ENCODE measurements around the gene ARID5A.

ARID5A gene

DNA sequence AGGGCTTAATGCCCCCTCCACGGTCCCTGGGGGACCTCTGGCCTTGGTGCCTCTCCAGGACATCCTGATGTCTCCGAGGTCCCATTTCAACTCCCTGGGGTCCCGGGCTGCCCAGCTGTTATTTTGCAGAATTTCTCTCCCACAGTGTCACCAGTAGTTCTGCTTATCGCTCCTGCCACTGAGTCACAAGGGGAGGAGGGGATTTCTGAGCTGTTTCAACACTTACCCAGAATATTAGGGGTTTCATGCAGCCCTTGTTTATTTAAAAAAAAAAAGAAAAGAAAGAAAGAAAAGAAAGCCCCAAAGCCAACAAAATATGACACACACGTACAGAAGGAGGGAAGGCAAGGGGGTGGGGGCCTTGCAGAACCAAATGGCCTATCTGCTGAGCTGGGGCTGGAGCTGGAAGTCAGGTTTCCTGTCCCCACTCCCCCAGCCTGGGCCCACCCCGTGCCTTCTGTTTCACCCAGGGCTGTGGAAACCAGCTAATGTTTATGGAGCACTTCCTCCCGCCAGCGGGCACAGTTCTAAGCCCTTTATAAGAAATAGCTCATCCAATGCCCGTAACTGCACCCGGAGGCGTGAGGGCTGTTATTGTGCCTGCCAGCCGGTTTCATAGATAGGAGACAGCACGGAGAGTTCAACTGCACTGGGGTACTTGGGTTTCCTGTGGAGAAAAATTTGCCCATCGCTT, 8.4 kb upstream of the ARID5A start:
- peak in 2 of 5 experiments; percentile 59 to 83 for DNase-seq

DNA sequence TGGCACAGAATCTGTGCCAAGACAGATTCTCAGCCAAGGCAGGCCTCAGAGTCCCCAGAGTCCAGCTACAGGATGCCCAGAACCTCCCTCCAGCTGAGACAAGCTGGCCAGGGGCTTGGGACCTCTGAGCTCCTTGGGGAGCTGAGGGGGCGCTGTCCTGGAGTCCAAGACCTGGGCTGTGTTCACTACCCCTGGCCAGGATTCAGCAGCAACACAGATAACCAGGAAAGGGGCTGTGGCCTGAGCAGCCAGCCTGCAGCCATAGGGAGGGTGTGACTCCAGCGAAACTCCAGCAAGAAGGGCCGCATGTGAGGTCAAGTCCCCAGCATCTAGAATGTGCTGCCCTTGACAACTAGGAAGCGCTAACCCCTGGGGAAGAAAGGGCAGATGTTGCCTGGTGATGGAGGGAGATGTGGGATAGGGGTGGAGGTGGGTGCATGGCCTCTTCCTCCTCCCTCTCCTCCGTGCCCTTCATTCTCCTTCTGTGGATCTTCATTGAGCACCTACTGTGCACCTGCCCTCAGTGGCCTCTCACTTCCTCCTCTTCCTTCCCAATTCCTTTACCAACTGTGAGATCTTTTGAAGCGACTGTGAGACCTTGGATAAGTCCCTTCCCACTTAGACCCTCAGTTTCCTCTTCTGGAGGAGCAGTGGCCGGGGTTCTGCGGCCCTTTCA, 7.7 kb upstream of the ARID5A start:
- DNase-seq = no peak

DNA sequence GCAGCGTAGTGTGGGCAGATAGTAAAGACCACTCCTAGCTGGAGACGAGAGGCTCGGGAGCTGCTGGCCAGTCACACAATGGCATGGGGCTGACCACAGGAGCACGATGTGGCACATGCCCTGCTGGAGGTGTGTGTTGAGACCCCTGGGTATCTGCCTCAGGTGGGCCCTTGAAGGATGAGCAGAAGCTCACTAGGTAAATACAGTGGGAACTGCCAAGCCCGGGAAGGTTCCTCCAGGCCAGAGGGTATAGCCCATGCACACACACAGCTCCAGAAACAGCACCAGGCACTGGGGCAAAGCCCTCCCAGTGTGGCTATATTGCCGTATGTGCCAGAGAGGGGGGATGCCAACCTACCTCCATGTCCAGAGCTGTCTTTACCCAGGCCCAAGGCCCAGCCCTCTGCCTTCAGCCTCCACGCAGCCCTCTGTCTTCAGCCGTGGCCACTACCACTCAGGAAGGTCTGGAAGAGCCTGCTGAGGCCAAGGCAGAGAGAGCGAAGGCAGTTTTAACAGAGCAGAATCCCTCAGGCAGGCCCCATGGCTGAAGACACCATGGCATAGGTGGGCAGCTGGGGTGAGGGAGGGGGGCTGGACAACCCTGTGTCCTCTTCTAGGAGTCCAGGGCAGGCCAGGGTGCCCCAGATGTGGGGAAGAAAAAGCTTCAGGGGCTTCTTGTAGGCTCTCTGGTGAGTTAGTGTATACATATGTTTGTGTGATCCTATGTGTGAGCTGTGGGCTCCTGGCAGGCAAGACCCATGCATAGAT, 7.0 kb upstream of the ARID5A start:
- no peak for DNase-seq

DNA sequence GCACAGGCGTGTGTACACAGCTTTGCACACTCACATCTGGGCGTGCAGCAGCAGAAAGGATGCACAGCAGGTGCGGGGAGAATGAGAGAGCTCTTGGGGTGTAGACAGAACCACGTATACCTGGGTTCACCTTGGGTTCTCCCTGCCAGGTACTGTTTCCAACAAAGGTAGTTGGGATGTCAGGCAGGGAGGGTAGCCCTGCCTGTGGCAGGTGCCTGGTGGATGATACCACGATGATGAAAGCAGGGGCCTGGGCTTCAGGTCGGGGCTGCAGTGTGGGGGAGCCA, 6.5 kb upstream of the ARID5A start:
- no peak for DNase-seq

DNA sequence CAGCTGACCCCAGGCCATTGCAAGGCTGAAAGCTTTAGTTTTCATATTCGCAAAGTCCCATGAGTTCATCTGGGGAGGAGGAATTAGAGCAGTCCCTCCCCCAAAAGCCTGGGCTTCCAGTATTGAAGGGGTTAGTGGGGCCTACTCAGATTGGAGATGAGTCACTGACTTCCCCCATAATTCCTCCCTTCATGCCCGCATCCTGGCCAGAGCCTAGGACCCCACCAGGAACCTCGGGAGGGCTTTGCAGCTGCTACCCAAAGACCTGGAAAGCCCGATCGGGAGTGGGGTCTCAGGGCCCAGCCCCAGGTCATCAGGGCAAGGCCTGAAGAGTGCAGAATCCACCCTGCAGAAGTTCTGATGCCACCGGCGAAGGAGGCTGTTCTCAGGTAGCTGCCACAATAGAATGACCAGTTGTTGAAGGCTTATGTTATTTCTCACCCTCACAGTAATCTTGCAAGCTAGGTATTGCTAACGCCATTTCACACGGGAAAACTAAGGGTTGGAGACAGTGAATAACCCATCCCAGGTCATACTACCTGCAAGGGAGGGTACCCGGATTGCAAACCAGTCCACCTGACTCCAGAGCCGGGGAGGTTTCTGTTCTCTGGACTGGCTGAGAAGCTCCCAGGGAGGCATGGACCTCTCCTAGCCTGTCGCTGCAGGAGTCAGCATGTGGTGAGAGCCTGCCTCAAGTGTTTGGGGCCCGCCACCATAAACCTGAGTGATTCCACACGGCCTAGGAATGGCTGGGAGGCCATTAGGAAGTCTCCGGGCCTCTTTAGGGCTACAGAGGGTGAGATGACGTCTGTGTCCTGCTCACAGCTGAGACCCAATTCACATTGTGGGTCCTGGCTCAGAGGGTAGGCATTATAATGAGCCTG, 5.8 kb upstream of the ARID5A start:
- no peak for DNase-seq

DNA sequence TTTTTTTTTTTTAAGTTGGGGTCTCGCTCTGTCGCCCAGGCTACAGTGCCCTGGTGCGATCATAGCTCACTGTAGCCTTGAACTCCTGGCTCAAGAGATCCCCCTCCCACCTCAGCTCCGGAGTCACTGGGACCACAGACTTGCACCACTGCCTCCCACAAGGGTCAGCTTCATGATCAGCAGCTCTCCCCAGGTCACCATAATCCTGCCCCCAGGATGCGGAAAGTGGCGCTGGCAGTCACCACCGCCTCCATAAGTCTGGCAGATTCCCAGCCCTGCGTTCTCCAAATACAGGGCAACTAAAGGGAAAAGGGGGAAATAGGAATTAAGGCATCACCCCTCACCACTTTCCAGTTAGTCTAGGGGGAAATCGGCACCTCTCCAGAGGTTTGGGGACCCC, 5.2 kb upstream of the ARID5A start:
- DNase-seq = no peak

DNA sequence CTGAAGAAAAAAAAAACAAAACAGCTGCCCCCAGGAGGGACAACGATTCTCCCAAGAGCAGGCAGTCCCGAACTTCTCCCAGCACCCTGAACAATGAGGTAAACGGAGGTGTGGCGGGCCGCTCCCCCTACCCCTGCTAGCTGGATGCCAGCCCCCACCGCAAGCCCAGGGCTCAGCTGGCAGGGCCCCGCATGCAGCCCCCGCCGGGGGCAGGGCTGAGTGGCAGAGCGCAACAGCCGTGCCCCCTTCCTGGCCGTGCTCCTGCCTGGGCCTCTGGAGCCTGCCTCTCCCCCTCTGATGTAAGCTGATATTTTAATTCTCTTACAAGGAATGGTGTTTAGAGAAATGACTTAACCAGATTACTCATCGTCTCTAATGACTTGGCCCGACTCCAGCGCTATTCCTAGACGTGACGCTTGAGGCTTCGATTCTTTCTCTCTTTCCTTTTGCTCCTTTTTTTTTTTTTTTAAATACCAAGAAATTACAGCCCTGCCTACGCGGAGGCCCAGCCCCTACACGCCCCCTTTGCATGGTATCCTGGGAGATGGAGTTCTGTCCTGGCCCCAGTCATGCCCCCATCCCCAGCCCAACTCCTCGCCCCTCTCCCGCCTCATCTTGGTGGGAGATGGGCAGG, 4.6 kb upstream of the ARID5A start:
- DNase-seq = peak; percentile 33 to 91 (median 79)

DNA sequence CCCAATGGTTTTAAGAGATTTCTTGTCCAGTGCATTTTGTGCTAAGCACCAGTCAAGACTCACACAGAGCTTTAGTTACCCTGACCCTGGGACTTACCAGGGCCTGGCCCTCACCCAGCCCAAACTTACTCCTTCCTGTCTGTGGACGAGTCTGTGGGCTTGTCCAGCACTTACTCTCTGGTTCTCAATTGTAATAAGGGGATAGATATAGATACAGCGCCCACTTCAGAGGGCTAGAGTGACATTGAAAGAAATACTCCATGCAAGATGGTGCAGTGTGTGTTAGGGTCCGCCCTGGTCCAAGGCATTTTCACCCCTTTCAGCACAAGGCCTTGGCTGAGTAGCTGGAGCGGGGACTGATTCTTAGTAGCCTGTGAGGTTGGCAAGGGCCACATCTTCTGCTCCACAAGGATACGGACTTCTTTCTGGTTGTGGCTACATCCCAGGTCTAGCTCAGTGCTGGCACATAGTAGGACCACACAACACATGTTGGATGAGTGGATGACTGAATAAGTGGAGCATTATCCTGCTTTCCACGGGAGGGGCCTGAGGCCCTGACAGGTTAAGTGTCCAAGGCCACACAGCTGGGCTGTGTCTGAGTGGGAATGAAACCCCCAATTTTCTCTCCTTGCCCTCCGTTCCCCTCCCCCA, 3.8 kb upstream of the ARID5A start:
- DNase-seq = no peak

DNA sequence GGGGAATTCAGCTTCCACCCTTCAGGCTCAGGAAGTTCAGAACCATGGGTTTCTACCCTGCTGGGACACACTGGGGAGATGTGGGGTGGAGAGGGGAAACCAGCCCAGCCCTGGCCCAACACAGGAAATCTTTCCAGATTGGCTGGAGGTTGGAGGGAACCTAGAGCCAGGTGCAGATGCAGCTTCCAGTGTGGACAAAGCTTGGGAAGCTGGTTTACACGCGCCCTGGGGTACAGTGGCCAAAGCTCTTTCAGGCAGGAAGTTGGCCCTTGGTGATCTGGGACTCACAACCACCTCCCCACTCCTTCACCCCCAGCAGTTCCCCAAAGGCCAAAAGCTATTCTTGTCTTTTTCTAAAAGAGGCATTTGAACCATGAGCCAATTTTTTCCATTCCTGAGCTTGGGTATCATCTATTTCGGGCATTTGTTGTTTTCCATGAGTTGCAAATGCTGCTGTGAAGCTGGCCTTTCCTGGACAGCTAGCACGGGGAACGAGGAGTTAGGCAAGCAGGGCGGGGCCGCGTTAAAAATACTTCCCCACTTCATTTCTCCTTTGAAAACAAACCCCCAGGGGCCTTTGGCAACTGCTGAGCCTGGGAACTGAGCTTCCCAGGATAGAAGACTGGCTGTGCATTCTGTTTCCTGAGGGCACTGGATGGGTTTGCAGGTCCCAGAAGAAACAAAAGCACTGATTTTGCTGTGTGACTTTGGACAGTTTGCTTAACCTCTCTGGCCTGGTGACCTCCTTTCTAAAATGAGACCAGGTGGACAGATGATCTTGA, 3.1 kb upstream of the ARID5A start:
- no peak for DNase-seq

DNA sequence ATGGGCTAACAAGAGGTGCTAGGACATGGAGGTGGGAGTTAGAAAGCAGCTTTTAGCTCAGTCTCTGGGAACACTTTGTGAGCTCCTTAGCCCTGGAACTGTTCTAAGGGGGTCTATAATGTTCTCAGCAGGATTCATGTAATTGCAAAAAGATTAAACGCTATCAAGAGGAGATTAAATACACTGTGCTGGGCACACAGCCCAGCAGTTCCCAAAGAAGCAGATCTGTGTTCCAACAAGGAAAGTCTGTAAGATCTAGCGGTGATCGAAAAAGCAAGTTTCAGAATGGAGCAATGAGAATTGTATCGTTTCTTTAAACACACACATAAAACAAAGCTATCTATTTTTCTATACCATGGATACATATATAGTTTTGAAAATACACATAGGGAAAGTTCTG, 2.4 kb upstream of the ARID5A start:
- no peak for DNase-seq

DNA sequence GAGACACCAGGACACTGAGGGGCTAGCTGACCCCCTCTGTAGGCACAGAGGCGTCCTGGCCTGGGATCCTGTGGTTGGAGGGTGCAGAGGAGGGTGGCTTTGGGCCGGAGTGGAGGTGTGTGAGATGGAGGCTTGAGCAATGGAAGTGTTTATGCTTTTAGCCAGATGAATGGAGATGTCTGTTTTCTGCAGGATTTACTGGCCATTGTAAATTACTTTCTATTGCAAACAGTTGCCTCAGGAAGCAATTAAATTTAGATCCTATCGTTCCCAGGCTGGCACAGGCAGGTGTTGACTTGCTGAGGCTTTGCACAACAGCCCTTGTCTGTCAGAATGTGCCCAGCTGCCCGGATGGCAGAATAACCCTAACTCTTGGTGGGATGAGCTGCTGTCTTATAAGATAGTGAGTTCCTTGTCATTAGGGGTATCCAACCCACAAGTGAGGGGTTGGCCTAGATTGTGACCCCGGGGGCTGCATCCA, 1.8 kb upstream of the ARID5A start:
- no peak for DNase-seq

DNA sequence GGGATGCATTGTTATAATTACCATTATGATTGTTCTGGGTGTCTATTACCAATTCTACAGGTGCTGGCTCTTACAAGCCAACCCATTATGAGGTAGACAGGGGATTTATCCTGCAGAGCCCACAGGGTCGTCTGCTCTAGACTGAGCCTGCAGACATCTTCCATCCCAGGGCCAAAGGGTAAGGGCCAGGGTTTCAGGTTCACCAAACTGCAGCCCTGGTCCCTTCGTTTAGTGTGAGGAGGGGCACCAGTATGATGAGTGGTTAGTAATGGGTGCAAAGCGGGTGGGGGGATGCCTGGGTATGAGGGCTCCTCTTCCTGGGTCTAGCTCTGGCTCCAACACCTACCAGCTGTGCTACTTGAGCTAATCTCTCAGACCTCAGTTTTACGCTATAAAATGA, 1.2 kb upstream of the ARID5A start:
- no peak for DNase-seq

DNA sequence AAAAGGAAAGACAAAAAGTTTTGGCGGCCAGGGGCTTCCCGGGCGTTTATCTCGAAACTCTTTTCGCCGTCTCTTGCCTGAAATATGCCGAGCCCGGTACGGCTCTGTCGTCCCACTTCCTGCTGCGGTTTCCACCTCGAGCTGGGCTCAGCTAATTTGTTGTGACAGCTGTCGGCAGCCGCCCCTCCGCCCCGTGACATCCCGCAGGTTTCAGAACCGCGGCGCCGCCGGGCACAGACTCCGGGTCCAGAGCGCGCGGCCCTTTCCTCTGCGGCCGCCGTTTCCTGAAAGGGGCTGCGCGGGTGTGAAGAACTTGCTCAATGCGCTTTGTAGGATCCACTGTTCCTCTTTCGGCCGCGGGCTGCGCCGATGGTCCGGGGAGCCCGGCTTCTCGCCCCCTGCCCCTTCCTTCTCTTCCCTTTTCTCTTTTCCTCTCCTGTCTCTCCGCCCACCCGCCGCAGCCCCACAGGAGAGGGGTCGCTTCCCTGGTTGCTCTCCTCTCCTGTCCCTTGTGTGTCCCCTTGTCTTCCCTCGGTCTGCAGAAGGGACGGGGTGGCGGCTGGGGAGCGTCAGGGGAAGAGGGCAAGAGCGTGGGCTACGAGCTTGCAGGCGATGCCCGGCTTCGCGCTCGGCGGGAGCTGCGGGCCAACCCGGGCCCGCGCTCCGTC, 648 bp downstream of the ARID5A start:
- DNase-seq = peak; percentile 70 to 97 (median 89)

DNA sequence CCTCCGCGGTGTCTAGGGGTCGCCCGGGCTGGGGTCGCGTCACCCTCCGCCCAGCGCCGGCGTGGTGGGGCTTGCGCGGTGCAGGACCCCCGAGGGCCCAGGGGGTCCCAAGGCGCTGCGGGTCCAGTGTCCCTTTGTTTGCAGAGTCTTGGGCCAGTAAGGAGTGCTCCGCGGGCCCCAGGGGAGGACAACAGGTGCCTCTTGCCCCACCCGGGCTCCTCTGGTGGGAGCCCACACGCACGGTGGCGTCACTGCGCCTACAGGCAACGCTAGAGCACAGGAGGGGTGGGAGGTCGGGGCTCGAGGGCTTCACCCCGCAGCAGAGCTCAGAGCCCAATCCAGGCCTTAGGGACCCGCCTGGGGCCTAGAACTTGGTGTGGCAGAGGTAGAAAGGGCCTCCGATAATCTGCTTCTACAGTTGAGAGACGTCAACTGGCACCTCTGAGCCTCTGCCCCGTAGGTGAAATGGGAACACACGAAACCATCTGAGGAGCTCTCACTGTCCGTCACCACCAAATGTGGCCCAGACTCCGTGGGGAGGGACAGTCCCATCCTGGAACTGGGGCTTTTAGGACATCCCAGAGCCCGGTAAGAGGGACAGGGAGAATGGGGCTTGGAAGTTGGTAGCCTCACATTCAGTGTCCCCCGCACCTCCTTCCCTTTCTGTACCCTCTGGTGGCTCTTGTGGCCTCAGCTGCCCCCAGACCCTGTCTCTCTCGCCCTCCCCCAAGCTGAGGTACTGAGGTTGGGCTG, 1.4 kb downstream of the ARID5A start:
- peak in 4 of 5 experiments; percentile 19 to 74 (median 65) for DNase-seq

DNA sequence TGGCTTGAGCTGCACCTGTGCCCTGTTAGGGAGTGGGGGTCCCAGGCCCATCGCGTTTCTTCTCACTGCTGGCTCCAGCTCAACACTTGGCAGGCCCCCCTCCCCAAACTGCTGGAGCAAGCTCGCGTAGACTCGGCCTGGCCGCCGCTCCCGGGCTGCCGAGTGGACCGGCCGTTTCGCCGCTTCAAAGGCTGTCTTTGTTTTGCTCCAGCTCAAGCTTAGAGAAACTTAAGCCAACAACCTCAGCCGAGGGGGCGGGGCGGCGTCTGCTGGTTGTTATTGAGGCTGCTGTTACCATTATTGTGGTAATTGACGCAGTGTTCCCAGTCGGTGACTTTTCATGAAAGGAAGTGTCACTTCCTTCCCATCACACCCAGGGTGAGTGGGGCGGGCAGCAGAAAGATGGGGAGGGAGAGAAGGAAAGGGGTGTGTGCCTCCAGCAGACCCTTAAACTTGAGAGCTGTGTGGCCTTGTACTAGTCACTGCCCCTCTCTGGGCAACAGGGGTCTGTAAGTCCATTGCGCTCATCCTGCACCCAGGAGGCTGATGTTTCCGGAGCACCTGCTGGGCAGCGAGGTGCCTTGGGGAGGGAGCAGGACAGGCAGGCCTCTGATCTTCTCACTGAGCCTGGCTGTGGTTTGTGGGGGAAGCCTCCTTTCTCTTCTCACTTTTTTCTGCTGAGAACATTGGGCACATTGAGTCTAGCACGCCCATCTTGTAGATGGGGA, 2.1 kb downstream of the ARID5A start:
- peak; percentile 65 to 96 (median 88) for DNase-seq

DNA sequence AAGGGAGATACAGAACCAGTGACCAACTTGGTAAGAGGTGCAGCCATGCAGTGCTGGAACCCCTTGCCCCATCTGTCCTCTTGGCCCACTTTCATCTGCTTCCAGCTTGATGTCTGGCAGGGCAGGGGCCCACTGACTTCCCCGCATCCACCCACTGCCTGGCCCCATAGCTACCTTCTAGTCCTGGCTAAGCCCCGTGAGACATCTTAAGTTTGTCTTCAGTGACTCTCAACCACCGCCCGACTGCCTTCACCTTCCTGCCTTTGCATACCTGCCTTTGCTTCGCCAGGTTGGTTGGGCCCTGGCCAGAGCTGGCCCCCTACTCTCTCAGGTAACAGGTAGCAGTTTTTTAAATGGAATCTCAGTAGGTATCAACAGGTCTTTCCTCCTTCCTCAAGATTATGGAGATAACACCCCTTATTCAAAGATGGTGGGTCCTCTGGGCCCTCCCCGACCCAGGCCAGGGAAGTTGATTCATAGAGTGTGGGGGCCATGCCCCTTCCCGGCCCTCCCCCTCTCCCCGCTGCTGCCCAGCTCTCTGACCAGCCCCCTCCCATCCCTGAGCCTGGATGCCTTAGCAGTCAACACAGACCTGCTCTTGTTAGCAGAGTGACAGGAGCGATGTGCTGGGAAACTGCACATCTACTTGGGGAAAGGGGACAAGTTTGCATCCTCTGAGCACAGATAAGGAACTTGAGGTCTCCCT, 2.8 kb downstream of the ARID5A start:
- no peak for DNase-seq

DNA sequence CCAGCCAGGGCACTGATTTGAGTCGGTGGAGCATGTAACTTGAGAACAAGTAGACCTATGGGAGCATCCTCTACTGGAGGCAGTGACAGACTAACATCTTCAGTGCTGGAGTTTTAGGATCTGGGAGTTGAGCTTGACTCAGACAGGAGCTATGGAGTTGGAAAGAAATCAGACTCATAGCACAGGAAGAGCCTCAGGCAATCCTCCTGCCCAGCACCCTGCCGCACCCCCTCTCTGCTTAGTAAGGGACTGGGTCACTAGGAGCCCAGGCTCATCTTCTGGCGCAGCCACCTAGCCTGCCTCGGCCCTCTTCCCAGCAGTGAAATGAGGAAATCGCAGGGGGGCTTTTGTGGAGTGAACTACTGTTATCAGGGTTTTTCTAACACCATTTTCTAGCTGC, 3.6 kb downstream of the ARID5A start:
- DNase-seq = no peak

All from T-helper 2 cell (primary cell).